HT-29 (cell line): ENCODE data around the gene STRIP2. TPM values are rescaled to one million over a fixed set of nuclear protein-coding genes. Genes with fewer than 3 reads are reported as not detected.
A peak's percentile ranks its signal among the peaks of the same experiment; 100 is the strongest.
"Not testable (repeated sequence)": the region's sequence is repeated elsewhere in the genome, so short reads cannot be mapped to it uniquely, and the experiment has no call there.

Experiments used
- DNase-seq: peaks from one replicate; pipeline ENCODE4 v3.0.0-alpha.2; 2015; ENCODE audit warnings: low spot score
- total RNA-seq: library from RNA; depleted of rRNA; stranded (reverse); fragments of >200 nt; shearing (Covaris generic); gene quantifications from 2 replicates; pipeline ENCODE4 v1.2.3, GENCODE V29; 2014; rRNA removed

The STRIP2 gene, protein sequence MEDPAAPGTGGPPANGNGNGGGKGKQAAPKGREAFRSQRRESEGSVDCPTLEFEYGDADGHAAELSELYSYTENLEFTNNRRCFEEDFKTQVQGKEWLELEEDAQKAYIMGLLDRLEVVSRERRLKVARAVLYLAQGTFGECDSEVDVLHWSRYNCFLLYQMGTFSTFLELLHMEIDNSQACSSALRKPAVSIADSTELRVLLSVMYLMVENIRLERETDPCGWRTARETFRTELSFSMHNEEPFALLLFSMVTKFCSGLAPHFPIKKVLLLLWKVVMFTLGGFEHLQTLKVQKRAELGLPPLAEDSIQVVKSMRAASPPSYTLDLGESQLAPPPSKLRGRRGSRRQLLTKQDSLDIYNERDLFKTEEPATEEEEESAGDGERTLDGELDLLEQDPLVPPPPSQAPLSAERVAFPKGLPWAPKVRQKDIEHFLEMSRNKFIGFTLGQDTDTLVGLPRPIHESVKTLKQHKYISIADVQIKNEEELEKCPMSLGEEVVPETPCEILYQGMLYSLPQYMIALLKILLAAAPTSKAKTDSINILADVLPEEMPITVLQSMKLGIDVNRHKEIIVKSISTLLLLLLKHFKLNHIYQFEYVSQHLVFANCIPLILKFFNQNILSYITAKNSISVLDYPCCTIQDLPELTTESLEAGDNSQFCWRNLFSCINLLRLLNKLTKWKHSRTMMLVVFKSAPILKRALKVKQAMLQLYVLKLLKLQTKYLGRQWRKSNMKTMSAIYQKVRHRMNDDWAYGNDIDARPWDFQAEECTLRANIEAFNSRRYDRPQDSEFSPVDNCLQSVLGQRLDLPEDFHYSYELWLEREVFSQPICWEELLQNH
- 2.8 and 3.1 TPM in 2 replicates for total RNA-seq

DNA sequence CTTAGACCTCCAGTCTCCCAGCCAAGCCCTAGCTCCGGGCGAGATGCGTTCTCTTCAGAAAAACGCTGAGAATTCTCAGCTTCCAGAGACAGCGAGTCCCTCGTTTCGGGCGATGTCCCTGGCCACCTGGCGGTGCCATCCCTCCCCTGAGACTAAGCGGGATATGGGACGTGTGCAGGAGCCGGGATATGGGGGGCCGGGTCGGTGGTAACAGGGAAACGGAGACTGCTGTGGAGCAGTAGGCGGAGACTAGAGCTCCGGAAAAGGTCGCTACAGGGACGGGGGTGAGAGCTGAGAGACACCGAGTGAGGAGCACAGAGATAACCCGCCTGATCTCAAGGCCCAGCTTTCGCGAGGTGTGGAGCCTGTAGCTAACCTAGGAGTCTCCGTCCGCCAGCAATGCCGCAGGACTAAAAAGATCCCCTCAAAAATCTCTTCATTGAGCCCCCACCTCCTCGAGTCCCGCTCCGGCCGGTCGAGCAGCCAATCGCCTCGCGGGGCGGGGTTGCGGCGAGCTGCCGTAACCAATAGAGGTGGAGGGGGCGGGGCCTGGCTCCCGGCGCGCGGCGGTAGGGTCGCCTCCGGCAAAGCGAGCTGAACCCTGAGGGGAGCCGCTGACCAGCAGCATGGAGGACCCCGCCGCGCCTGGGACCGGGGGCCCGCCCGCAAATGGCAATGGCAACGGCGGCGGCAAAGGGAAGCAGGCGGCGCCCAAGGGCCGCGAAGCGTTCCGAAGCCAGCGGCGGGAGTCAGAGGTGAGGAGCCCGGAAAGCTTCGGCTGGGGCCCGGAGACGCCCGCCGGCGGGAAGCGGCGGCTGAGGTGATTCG is at the start of gene STRIP2:
STRIP2 (plus strand) TSS at position 586 of the 828 bp plus-strand sequence; CDS start at position 627, 41 bp downstream.
- peak; percentile 89 for DNase-seq

DNA sequence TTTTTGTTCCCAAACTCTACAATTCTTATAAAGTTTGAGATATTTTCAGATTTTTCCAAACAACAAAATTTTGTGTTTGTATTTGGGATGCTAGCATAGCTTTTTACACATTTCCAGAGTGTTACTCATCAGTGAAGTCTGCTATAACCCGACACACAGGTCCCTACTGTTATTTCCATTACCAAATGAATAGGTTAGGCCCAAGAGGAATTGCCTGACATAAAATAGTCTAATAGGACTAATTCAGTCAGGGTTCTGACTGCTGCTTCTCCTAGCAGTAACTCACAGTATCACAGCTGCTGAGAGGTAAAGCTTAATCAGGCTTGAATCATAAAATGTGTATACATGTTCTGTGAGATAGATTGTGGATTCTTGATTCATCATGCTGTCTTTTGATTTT is 49.1 kb upstream of the STRIP2 start:
- DNase-seq = no peak

DNA sequence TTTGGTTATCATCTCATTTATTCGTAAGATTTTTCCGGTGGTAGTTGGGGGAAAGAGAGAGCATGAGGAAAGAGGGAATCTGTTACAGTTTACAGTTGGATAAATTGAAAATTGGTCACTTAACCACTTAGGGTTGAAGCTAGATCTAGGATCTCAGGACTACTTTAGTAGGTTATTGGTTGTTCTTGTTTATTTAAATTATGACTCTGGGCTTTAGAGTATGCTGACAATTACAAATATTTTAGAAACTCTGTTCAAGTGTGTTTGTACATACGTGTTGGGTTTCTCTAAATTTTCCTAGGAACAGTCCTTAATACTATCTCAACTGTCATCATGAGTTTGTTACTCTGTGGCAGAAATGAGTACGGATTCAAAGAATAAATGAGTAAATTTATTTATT is 48.6 kb upstream of the STRIP2 start:
- no peak for DNase-seq

DNA sequence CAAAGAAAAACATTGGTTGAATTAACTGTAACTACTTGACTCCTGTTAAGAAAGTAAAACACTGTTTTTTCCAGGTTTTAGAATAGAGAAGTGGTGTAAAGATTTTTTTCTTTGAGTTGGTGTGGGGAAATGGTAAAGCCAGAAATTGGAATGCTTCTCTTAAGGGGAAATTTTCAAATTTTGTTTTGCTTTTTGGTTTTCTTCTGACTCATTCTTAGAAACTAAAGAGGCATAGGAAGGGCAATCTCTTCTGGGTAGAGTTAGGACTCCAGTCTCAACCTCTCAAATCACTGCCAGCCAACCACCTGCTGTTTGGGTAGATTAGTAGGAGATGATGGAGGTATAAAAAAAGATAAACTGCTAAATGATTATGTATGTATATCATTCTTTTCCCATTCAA is 47.7 kb upstream of the STRIP2 start:
- no peak for DNase-seq

DNA sequence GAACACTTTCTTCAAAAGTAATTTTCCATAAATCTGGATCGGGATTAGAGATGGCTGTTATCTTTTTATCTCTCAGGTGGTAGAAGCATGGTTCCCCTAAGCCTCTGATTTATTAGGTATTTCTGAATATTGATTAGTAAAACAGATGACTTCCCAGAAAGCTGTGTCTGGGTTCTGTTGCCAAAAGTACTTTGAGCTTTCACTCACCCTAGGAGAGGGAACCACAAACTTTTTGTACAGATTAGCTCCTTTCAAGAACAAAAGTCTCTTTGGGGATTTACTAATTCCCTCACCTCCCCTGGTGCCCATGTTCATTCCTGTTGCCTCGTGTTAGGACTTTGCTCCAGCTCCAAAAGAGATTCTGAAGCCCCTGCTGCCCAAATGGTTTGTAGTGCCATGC is 46.7 kb upstream of the STRIP2 start:
- no peak for DNase-seq

DNA sequence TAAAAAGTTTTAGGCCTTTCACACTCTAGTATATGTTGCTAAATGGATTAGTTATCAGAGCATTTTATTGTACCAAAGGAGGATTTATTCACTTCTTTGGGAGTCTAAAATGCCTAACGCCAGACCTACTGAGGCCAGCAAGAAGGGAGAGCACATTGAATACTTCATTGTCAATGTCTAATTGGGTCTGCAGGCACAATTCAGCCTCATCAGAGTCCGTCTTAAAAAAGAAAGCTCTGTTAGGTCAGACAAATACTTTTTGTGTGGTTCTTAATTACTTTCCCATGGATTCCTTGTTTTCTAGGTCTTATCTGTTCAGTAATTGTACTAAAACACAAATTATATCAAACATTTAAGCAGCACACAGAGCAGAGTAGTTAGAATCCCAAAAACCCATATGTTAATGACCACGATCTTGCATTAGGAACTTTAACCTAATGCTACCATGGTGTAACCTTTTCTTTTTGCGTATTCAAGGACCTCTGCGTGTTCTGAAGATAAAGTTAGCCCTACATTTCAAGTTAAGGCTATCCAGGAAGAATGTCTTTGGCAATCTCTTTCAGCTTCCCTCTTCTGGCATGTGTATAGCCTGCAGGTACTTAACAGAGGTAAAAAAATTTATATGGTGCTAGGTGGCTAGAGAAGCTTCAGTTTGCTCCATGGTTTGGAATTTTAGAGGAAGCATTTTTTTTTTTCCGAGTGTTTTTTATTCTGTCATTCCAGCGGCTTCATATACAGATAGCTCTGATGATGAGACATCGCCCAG is 45.7 kb upstream of the STRIP2 start:
- DNase-seq = no peak

DNA sequence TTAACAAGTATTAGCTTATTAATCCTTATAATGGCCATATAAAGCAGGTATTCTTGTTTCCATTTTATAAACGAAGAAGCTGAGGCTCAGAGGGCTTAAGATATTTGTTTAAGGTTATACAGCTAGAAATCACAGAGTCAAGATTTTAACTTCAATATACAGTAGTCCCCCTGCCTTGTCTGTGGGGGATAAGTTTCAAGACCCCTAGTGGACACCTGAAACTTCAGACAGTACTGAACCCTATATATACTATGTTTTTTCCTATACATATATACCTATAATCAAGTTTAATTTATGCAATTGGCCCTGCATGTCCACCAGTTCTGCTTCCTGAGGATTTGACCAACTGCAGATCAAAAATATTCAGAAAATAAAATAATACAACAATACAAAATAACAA is 44.4 kb upstream of the STRIP2 start:
- DNase-seq = no peak

DNA sequence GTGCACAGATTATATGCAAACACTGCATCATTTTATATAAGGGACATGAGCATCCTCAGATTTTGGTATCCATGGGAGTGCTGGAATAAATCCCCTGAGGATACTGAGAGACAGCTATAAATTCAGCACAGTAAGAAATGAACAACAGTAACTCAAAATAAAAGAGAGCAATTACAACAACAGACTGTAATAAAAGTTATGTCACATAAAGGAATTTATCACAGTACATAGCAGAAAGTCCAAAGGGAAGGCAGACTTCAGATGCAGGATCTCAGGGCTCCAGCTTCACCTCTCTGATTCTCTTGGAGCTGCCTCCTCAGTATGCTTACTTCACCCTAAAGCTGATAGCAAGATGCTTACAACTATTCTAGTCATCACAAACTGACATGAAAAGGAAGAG is 43.9 kb upstream of the STRIP2 start:
- DNase-seq = no peak

DNA sequence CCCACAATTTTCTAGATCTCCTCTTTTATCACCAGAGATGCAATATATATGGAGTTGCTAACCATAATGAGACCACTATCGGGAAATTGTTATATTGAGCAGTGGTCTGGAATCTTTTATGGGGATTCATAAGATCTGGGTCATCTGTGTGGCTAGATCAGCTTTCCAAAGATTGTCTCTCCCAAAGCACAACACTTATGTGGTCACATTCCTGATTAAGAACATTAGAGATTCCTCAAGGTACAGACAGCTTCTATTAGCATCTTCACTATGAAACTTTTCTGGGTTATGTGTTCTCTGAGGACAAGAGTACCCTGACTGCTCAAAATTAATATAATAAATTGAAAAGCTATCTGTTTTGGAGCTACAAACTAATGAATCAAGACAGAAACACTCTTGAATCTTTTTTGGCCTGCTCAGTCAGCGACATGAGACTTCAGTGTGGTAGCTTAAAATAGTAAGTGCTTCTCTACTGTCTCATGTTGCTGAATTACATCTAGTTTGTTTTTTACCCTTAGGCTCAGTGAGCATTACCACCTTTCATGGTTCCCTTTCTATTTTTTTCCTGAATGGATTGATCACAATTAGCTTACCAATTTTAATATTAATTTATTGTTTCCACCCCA is 42.6 kb upstream of the STRIP2 start:
- no peak for DNase-seq

DNA sequence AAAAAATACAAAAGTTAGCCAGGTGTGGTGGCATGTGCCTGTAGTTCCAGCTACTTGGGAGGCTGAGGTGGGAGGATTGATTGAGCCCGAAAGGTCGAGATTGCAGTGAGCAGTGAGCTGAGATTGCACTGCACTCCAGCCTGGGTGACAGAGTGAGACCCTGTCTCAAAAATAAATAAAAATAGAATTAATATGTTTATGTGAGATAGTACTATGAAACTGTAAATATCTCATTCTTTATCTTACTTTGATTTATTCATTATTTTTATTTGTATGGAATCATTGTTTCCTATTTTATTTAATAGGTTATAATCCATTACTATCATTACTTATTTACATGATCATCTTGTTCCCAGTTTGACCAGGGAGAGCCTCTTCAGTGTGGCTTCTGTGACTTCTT is 41.0 kb upstream of the STRIP2 start:
- DNase-seq = no peak

DNA sequence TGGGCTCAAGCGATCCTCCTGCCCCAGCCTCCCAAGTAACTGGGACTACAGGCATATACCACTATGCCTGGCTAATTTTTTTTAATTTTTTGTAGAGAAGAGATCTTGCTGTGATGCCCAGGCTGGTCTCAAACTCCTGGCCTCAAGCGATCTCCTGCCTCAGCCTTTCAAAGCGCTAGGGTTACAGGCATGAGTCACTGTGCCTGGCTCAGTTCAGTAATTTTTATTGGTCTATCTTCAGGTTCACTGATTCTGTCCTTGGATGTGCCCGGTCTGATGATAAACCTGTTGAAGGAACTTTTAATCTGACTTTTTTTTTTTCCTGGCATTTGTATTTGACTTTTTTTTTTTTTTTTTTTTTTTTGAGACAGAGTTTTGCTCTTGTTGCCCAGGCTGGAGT is 40.1 kb upstream of the STRIP2 start:
- no peak for DNase-seq

DNA sequence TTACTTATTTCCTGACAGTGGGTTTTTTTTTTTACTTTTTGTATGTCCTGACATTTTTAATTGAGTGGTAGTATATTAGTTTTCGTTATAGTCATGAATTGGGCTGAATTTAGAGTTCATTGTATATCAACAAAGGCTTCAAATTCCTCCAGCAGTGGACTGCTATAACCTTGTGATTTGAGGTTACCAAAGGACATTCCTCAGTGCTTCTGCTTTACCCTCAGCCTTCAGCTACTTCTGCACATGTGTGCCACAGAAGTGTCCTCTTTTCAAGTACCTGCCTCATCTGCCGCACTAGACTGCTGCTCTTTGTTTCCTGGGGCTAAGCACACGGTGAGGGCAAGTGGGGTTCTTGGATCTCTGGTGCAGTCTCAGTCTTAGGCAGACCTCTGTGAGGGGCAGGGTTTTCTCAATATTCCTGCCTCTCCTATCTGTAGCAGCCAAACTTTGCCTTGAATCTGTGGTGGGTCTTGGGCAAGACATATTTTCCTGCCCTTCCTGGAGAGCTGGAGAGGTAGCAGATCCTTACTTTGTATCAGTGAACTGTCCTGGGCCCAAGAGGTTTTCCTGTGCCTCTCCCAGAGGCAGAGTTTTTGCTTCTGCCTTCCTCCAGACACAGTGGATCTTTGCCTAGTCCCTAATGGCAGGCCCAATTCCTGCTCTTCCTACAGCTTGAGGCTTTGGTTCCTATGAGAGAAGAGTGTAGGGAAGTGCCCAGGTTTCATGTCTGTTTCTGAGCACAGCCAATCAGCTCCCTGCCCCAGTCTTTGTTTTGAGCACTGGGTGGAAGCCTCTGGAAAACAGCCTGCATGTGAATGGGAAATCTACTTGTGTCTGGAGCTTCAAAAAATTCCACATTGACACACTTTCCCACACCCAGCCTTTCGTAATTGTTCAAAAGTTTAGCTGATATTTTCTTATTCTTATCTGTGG is 39.0 kb upstream of the STRIP2 start:
- no peak for DNase-seq

DNA sequence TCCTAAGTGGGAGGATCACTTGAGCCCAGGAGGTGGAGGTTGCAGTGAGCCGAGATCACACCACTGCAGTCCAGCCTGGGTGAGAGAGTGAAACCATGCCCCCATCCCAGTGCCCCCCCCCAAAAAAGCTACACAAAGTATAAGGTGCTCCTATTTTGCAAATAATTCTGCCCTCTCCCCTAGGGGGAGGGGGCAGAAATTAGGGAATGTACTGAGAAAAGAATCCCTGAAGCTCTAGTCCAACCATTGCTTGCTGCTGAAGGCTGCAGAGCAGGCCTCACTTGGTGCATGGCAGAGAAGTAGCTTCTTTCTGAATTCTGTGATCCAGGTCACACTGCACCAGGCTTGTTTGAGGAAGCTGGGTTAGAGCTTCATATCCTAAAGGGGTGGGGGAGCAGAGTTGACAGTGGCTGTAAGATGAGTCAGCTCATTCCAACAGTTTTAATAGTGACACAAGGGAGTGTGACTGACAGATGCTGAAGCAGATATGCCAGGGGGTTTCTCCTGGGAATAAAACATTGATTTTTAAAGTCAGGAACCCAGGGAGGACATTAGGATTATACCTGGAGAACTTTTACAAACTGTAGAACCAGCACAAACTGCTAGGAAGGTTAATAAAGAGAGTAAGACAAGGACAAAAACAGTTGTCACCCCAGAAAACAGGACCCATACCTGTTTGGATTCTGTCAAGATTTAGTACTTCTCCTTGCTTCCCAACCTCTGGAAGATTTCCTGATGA is 32.8 kb upstream of the STRIP2 start:
- peak; percentile 17 for DNase-seq

DNA sequence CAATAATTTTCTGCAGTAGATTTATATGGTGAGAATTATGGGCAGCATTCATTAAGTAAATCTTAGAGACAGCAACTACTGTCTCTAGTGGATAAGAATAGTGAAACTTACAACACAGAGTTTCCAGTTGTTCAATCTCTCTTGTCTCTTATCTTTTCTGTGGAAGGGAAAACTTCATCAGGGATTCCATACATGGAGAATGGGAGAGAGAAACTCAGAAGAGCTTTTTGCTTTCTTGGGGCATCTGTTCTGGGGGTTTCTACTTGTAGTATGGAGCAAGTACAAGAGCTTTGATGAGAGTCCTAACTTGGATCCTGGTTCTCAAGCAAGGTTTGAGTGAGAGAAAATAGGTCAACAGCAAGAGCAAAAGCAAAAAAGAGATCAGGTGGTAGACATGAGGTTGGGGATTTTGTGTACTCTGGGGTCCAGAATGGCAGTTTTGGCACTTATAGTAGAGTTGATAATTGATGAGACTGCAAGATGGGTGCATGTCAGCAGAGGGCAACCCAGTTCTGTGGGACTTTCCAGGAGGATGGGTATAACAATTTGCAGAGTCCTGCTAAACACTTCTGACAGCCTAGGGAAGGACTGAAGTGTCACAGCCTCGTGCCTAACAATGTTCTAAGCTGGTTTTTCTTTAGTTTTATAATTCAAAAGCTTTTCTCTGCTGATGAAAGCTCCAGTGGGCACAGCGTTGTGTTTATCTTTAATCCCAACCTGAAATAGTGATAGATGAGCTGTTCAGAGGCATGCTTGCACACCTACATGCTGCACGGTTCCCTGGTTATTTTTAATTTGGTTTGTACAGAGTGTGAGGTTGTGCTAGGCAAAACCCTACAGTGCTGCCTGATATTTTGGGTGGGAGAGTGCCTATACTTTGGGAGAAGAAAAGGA is 32.0 kb upstream of the STRIP2 start:
- no peak for DNase-seq

DNA sequence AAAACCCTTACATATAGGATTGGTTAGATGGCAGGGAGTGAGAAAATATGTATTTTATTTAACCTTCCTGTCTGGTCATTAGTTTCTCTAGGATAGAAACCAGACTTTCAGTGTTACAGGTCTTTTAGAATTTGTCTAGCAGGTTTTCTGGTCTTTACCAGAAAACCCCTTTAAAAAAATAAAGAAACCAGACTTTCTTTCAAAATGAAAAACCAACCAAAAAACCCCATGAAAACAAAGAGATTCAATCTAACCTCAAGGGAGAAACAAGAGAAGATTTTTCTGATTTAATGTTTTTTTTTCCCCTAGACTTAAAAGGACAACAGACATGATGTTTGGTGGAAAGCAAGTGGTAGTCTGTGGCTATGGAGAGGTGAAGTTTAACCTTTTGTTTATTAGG is 28.7 kb upstream of the STRIP2 start:
- DNase-seq = no peak

DNA sequence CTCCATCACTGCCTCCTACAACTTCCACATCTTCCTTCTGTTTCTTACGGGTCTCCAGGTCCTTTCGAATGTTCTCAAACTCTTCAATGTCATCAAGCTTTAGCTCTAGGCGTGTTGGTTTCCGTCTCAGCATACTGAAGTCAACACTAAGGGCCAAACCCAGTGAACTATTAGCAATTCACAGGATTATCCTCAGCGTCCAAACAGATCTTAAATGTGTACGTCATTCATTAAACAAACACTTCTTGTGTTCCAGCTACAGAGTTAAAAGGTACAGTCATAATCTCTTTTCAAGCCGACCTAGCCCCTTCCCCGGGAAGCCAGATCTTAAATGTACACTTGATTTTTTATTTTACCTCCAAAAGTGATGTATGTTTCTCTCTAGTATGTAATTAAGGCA is 24.0 kb upstream of the STRIP2 start:
- not testable (repeated sequence) for DNase-seq

DNA sequence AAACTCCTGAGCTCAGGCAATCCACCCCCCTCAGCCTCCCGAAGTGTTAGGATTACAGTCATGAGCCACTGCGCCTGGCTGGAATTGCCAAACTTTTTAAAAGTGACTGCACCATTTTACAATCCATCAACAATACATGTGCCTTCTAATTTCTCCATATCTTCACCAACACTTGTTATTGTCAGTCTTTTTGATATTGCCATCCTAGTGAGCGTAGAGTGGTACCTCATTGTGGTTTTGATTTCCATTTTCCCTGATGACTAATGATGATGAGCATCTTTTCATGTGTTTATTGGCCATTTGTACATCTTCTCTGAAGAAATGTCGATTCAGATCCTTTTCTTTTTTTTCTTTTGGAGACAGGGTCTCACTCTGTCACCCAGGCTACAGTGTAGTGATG is 21.7 kb upstream of the STRIP2 start:
- DNase-seq = no peak

DNA sequence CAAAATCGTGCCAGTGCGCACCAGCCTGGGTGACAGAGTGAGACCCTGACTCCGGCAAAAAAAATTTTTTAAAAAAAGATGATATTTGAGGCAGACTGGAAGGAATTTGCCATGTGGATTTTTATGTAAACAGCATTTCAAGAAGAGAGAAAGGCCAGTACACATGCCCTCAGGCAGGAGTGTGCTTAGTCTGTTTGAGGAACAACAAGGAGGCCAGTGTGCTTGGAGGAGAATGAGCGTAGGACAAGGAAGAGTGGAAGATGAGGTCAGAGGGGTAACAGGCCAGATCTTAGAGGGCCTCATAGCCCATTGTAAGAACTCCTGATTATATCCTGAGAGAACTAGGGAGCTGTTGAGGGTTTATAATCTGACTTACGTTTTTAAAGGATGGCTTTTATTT is 17.2 kb upstream of the STRIP2 start:
- DNase-seq = no peak
